HEK293T (cell line): ENCODE results near the gene PYGO2.

ENCODE experiments used
- CTCF ChIA-PET: fragments of 350-600 bp; formaldehyde crosslinking; extraction: SDS; loops from one replicate; lab custom pipeline; 2021; ENCODE audit warnings: antibody characterized with exemption, inconsistent platforms; lab: Yijun Ruan, JAX
- POLR2A ChIA-PET: fragments of 350-600 bp; formaldehyde crosslinking; extraction: SDS; loops from one replicate; lab custom pipeline; 2020; ENCODE audit warnings: antibody characterized with exemption, inconsistent platforms; lab: Yijun Ruan, JAX
- DNase-seq: peaks from one replicate; pipeline ENCODE4 v3.0.0; 2012; ENCODE audit warnings: mixed read lengths; ENCODE audit errors: extremely low spot score
- ARNT ChIP-seq: fragments of 450-650 bp; IDR thresholded peaks from 2 replicates; pipeline ENCODE4 v1.6.1; 2017; ENCODE audit warnings: mild to moderate bottlenecking
- BHLHE40 ChIP-seq: fragments of 450-650 bp; IDR thresholded peaks from 2 replicates; pipeline ENCODE4 v1.6.1; 2016; ENCODE audit warnings: mild to moderate bottlenecking, moderate library complexity, borderline replicate concordance
- CTBP1 ChIP-seq: fragments of 450-650 bp; IDR thresholded peaks from 2 replicates; pipeline ENCODE4 v1.6.1; 2016; ENCODE audit warnings: borderline replicate concordance
- ELF4 ChIP-seq: fragments of 450-650 bp; IDR thresholded peaks from 2 replicates; pipeline ENCODE4 v1.6.1; 2017; ENCODE audit warnings: antibody characterized with exemption
- FOXA1 ChIP-seq: fragments of 450-650 bp; IDR thresholded peaks from 2 replicates; pipeline ENCODE4 v1.6.1; 2016; ENCODE audit warnings: mild to moderate bottlenecking
- FOXK2 ChIP-seq: fragments of 450-650 bp; IDR thresholded peaks from 2 replicates; pipeline ENCODE4 v1.6.1; 2016; ENCODE audit warnings: mild to moderate bottlenecking
- FOXM1 ChIP-seq: fragments of 450-650 bp; IDR thresholded peaks from 2 replicates; pipeline ENCODE4 v1.6.1; 2017; ENCODE audit warnings: mild to moderate bottlenecking, borderline replicate concordance
- HDGF ChIP-seq: fragments of 450-650 bp; IDR thresholded peaks from 2 replicates; pipeline ENCODE4 v1.6.1; 2017; ENCODE audit warnings: antibody characterized with exemption, borderline replicate concordance
- L3MBTL2 ChIP-seq: fragments of 450-650 bp; conservative IDR thresholded peaks from 2 replicates; pipeline ENCODE4 v1.6.1; 2016; ENCODE audit warnings: mild to moderate bottlenecking
- LEF1 ChIP-seq: fragments of 450-650 bp; IDR thresholded peaks from 2 replicates; pipeline ENCODE4 v1.6.1; 2017; ENCODE audit warnings: mild to moderate bottlenecking, borderline replicate concordance
- NFRKB ChIP-seq: fragments of 450-650 bp; IDR thresholded peaks from 2 replicates; pipeline ENCODE4 v1.6.1; 2016; ENCODE audit warnings: mild to moderate bottlenecking, moderate library complexity
- SP1 ChIP-seq: fragments of 450-650 bp; IDR thresholded peaks from 2 replicates; pipeline ENCODE4 v1.6.1; 2017
- SUZ12 ChIP-seq: fragments of 450-650 bp; IDR thresholded peaks from 2 replicates; pipeline ENCODE4 v1.6.1; 2016; ENCODE audit warnings: mild to moderate bottlenecking
- TARDBP ChIP-seq: fragments of 450-650 bp; IDR thresholded peaks from 2 replicates; pipeline ENCODE4 v1.6.1; 2016
- ZNF384 ChIP-seq: fragments of 450-650 bp; IDR thresholded peaks from 2 replicates; pipeline ENCODE4 v1.6.1; 2016
- TF ChIP-seq, protein P1 (sequence below): fragments of 450-650 bp; IDR thresholded peaks from 2 replicates; pipeline ENCODE4 v1.6.1; 2016

The PYGO2 gene

DNA sequence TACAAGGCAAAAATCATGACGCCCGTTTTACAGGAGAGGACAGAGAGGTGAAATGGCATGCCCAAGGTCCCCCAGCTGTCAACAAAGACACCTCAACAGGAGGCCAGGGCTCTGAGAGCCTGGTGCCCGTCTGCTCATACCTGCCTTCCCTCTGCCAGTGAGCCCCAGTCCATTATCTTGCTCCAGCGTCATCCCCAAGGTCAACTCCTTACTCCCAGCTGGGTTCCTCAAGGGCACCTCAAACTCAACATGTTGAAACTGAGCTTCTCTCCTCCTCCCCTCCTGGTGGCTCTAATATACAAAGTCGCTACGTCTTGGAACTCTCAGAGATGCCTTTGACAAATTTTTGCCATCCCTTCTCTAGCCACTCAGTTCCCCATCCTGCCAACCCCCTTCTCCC, 8.9 kb downstream of the PYGO2 start:
- no peak for DNase-seq
- TF ChIP-seq LEF1 (no peak), HDGF (no peak), SP1 (no peak), FOXA1 (no peak), ZNF384 (no peak), L3MBTL2 (no peak), NFRKB (no peak), FOXM1 (no peak), SUZ12 (no peak), CTBP1 (no peak), TARDBP (no peak), ARNT (no peak), BHLHE40 (no peak), ELF4 (no peak), FOXK2 (no peak)
- TF ChIP-seq, protein P1, sequence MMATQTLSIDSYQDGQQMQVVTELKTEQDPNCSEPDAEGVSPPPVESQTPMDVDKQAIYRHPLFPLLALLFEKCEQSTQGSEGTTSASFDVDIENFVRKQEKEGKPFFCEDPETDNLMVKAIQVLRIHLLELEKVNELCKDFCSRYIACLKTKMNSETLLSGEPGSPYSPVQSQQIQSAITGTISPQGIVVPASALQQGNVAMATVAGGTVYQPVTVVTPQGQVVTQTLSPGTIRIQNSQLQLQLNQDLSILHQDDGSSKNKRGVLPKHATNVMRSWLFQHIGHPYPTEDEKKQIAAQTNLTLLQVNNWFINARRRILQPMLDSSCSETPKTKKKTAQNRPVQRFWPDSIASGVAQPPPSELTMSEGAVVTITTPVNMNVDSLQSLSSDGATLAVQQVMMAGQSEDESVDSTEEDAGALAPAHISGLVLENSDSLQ, result no peak
- ChIA-PET POLR2A (interaction anchor here (1.4 to 2.8 kb wide), 2 partner anchors 9 to 18 kb away, joined by 3 to 9 read pairs; partner anchors contain the start of genes PYGO2 and SHC1), CTCF (no interaction called here)

DNA sequence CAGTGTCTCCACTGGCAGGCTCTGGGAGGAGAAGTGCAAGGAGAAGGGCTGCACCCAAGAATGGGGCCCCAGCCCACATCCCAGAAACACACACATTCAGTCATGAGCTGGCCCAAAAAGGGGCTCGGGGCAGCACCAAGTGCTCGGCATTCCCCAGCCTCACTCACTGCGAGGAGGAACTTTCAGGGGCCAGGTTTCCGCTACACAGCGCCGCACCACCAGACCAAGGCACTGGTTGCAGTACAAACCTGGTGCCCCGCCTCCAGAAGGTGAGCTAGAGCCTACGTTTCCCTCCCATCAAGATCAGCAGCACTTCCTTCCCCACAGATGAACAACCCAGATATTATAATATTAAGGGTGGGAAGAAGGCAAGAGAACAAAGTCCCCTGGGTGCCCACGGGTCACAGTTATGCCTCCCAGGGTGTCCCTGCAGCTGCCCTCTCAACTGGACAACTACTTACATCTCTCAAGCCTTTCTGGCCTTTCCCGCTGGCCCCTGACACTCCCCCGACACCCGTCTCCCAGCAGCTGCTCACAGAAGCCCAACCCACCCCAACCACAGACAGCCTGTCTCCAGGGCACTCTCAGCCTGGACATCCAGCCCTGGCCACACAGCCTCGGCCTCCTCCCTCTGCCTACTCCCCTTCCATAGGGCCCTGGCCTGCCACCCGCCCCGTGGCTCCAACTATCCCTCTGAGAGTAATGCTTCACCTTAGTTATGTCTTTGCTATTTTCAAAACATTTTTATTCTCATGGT, 9.5 kb downstream of the PYGO2 start:
- DNase-seq, result no peak
- TF ChIP-seq L3MBTL2, result no peak
- no peak for TF ChIP-seq ZNF384
- TF ChIP-seq CTBP1, result no peak
- no peak for TF ChIP-seq BHLHE40
- no peak for TF ChIP-seq FOXM1
- TF ChIP-seq, protein P1, result no peak
- no peak for TF ChIP-seq HDGF
- ChIA-PET POLR2A (interaction anchor here (1.2 to 2.8 kb wide), 3 partner anchors 9 to 19 kb away, joined by 3 to 9 read pairs (median 3); partner anchors contain the start of genes PMVK, PYGO2 and SHC1), CTCF (interaction anchor here (0.8 kb wide), 1 partner anchor 12 kb away, joined by 4 read pairs; no protein-coding TSS in a partner anchor)

DNA sequence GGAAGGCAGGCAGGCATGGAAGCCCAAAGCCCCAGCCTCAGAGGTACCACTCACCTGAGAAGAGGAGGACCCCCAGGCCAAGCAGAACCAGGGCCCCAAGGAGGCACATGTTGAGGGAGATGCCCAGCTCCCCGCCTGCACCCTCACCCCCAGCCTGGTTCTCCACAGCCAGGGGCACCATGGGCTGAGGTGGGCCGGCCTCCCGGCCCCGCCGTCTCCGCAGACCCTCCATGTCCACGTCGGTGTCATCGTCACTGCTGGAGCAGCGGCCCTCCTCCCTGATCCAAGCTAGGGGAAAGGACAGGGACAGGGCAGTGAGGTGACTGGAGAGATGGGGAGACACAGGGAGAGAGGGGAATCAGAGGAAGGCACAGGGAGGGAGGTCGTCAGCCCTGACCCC, 13.5 kb downstream of the PYGO2 start:
- CTCF ChIA-PET, result no interaction called here

DNA sequence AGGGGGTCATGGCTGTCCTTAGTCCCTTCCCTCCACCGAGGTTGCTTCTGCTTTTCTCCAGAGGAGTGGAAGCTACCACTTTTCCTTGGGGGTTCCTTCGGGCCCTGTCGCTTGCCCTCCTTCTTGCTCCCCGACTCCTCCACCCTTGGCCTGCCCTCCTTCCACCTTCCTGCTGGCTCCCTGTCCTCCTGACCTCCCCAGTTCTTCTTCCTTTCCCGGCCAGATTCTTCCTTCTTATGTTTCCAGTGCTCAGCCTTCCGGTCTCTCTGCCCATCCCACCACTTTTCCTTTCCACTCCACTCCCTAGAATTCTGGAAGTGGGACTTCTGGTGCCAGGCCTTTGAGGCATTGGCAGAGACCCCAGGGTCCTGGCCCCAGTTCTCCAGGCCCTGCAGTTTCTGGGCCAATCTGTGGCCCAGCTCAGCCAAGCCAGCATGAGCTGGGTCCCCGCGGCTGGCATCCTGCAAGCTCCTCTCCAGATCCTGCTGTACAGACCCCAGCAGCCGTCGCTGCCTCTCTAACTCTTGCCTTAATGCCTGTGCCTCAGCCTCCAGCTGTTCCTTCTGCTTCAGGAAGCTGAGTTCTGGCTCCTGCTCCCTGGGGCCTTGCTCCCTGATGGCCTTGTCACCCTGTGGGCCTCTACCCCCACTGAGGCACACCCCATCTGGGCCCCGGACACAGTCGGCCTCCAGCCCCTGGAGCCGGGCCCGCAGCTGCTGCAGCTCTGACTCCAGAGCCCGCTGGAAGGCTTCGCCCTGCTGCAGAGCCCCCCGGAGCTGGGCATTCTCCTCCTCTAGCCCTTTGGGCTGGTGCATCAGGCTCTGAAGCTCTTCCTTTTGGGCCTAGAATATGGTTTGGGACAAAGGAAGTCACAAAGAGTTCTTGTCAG, 15.4 kb downstream of the PYGO2 start:
- ChIA-PET POLR2A (interaction anchor here (1.2 to 1.9 kb wide), 4 partner anchors 10 to 244 kb away, joined by 3 to 9 read pairs (median 6); partner anchors contain the start of genes PBXIP1 and PMVK), CTCF (interaction anchor here (0.7 to 1.6 kb wide), 5 partner anchors 10 to 387 kb away, joined by 3 to 5 read pairs (median 3); partner anchors contain the start of gene PBXIP1)
- DNase-seq, result no peak
- TF ChIP-seq CTBP1, result no peak

More for the DNA sequence above, 13.5 kb downstream of the PYGO2 start:
- TF ChIP-seq ZNF384, result no peak
- TF ChIP-seq HDGF, result no peak
- no peak for TF ChIP-seq SP1
- no peak for TF ChIP-seq FOXK2
- TF ChIP-seq FOXA1, result no peak
- no peak for TF ChIP-seq L3MBTL2
- no peak for TF ChIP-seq BHLHE40
- TF ChIP-seq LEF1, result no peak
- POLR2A ChIA-PET, result interaction anchor here (1.6 kb wide), 1 partner anchor 12 kb away, joined by 8 read pairs; the partner anchor contains the start of gene PMVK
- no peak for DNase-seq

DNA sequence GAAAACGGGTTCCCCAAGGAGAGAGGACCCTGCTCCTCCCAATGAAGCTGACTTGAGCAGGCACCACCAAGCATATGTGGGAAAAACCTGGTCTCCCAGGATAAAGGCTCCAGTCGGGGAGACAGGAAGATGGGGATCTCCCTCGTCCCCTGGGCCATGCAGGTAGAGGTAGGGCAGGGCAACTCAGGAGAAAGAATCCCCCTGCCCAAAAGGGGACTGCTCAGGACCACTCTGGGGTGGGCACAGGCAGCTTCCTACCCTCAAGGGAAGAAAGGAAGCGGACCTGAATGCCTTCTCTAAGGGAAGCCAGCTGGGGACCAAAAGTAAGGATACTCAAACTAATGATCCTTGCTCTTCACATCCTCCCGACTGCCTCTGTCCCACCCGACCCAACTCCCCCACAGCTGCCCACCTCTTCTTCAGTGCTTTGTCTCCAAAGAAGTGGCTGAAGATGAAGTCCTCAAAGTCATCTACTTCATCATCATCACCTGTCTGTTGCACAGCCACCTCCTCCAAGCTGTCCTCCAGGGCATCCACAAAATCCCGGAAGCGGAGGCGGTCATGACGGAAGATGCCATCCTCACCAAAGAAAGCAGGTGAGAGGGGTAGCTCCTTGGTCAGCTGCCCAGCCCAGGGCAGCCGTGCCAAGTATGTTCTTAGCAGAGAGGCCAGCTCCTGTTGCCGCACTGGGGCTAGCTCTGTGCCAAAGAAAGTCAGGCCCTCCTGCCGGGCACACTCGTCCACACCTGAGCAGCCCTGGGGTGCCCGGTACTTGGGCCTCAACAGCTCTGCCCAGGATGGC, 16.2 kb downstream of the PYGO2 start:
- DNase-seq, result no peak
- CTCF ChIA-PET, result interaction anchor here (0.7 to 1.6 kb wide), 5 partner anchors 11 to 386 kb away, joined by 3 to 5 read pairs (median 3); partner anchors contain the start of gene PBXIP1
- POLR2A ChIA-PET, result interaction anchor here (1.0 to 1.9 kb wide), 5 partner anchors 9 to 243 kb away, joined by 3 to 9 read pairs (median 5); partner anchors contain the start of genes PBXIP1 and PMVK
- TF ChIP-seq LEF1, result no peak
